DMS 273 (cell line): ENCODE data around the gene ACKR3.

ENCODE experiments used
- DNase-seq: peaks from one replicate; lab custom pipeline; 2025; ENCODE audit not compliant: unreplicated experiment; lab: John Stamatoyannopoulos, UW

Gene ACKR3

DNA sequence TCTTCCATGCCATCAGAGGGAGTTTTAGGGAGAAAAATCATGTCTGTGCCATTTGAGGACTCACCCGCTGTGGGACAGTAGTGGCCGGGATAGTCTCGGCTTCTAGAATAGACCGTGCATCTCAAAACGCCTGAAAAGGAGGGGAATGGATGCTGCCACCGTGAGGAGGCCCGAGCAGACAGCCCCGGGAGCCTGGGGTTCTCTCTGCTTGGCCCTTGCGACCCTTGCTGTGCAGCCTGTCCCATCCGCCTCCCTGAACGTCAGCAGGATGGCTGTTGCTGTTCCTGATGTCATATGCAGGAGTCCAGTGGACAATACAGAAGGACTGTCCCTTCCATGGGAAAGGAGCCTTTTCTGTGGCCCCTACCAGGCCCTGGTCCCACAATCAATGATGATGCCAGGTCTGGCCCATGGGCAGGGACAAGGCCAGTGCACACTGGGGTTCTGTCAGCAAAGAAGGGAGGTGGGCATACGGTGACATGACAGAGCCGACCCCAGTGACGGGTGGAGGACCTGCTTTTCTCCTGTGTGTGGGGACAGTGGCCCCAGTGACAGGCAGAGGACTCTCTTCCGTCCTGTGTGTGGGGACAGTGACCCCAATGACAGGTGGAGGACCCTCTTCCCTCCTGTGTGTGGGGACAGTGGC lies 58.8 kb downstream of the ACKR3 start:
- no peak for DNase-seq

DNA sequence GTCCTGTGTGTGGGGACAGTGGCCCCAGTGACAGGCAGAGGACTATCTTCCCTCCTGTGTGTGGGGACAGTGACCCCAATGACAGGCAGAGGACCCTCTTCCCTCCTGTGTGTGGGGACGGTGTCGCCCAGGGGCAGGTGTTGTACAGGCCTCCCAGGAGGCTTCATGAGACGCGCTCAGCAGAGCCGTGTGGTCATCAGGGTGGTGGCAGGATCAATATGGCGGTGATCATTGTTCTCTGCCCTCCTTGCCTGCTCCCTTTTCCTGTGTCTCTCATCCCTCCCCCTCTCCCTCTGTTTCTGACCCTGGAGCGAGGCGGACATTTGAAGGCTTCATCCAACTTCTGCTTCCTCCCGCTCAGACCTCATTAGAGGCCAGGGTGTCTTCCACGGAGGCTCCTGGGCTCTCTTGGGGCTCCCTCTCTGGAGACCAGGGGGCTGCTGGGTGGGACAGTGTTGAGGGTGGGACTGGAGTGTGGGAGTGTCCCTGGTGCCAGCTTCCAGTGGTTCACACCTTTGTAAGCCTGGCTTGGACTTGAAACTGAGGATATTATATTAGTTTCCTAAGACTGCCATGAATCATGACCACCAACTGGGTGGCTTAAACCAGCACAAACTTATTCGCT lies 59.5 kb downstream of the ACKR3 start:
- no peak for DNase-seq

DNA sequence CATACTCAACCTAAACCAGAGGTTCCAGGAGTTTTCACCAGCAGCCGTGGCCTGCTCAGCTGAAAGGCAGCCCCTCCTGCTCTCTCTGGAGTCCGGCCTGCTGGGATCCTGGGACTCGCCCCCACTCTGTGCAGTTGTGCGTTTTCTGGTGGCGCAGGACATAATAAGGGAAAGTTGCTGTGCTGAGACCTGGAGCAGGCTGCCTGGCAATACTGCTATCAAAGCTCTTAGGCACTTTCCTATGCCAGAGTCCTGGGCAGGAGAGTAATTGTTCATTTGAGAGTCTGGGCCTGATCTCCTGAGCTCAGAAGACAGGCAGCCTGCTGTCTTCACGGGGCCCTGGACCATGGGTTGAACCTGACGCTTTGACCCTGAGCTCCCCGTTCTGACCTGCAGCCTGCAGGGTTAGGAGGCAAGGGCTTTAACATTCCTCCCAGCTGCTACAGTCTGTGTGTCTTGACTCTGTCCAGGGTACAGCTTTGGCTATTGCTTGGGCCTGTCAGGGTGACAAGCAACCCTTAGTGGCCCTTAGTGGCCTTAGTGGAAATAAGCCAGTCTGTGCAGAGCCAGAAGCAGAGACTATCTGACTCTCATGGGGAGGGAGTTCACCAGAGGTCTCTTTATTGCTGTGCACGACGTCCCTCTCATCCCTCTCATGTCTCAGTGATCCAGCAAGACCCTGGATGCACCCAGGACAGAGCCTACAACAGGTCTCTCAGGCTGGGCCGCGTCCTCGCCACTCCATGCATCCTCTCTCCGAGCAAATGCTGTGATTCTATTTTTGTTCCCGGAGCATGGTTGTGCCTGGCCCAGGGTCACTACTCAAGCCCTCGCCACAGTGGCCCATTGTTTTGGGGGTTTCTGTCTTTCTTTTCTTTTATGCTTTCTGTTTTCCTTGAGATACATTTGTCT lies 60.6 kb downstream of the ACKR3 start:
- no peak for DNase-seq

DNA sequence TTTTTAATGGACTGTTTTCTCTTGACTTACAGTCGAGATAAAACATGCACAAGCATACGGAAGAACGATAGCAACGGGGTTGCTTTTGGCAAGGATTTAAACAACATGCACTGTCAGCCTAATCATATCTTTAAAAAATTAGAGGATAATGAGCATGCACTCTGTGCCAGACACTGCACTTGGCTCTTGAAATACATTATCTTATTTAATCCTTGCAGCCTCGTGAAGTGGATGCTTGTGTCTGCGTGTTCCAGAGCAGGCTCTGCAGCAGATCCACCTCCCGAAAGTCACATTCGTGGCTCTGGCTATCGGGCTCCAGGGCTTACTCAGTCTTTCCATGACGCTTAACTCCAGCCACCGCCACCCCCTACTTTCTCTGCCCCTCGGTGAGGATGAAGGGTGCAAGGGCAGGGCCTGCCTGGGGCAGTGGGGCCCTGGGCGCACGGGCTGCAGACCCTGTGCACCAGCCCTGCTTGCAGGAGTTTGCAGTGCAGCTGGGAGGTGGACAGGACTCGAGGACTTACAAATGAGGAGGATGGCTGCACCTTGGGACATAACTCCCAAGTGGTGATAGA lies 61.7 kb downstream of the ACKR3 start:
- no peak for DNase-seq

DNA sequence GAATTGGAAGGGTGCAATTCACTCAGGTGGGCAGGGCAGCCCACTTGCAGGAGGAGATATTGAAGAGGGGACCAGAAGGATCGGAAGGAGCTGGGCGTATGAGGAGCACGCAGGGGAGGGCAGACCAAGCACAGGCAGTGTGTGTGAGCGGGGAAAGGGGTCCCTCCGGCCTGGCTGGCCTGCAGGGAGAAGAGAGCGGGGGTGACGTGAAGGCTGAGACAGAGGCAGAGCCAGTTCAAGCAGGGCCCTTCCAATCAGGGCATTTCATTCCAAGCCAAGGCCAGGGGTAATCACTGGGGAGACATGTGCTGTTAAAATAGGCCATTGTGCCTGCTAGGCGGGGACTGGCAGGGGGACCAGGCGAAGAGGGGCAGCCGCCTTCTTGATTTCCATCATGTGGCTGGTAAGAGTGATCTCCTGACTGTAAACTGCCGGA lies 62.2 kb downstream of the ACKR3 start:
- DNase-seq: no peak
